Motor neuron (in vitro differentiated cells): ENCODE data around the gene CCDC40. TPM values are rescaled to one million over a fixed set of nuclear protein-coding genes. Genes with fewer than 3 reads are reported as not detected.
"Not testable (repeated sequence)": the region's sequence is repeated elsewhere in the genome, so short reads cannot be mapped to it uniquely, and the experiment has no call there.

Experiments used
- ATAC-seq, 8 experiments: fragments of 200-7000 bp; cut with Tn5 transposase; replicated peaks in 6 of 8; 2 replicates each; pipeline ENCODE4 v1.8.0; 2021; ENCODE audit warnings: mild to moderate bottlenecking in 8 of 8, moderate library complexity in 8 of 8
- H3K27ac ChIP-seq, 2 donors: fragments of 250-450 bp; sonication (Bioruptor Pico); 2 replicates each; pipeline ENCODE4 v1.9.0; 2021; ENCODE audit warnings: antibody characterized with exemption in 2 of 2, mild to moderate bottlenecking in 2 of 2, moderate library complexity in 1 of 2
- H3K4me1 ChIP-seq, 2 donors: fragments of 250-450 bp; sonication (Bioruptor Pico); replicated peaks in 1 of 2; 2 replicates each; pipeline ENCODE4 v1.6.1; 2021; ENCODE audit warnings: antibody characterized with exemption in 2 of 2, mild to moderate bottlenecking in 2 of 2, moderate library complexity in 1 of 2
- H3K4me3 ChIP-seq, 5 donors: fragments of 250-450 bp; sonication (Bioruptor Pico); 2 replicates each; pipeline ENCODE4 v1.9.0; 2021; ENCODE audit warnings: antibody characterized with exemption in 5 of 5, mild to moderate bottlenecking in 5 of 5, moderate library complexity in 4 of 5
- WGBS, 10 experiments: fragments of 450-650 bp; shearing (Covaris generic); methylation state at CpG; one replicate each; pipeline ENCODE4 v1.0.0; 2022; 5-methylcytosine and 5-hydroxymethylcytosine counted together
- in situ Hi-C, 9 experiments: fragments of 400-800 bp; cut with MboI; loops; one replicate each; pipeline ENCODE4 v1.15.0; 2021; ENCODE audit warnings: low sequenced_read_pairs in 9 of 9, low pct_unique_long_range_greater_than_20kb in 2 of 9; ENCODE audit not compliant: unreplicated experiment in 9 of 9
- total RNA-seq, 8 experiments: library from RNA; unstranded; fragments of 300-600 nt; gene quantifications; 2 replicates each; pipeline versions ENCODE4 v1.2.3 to v1.2.4, GENCODE V29; 2022

CCDC40 gene
- total RNA-seq, 8 experiments from 2014 or later = 2.3 to 23.0 (median 8.2) TPM

- H3K27ac ChIP-seq = peak overlapping the region; percentile 95 to 96
- peak overlapping the region in 2 of 5 donors; percentile 24 for H3K4me3 ChIP-seq
- peaks cover 47 to 58% of the 10 kb centered on the region in 2 donors for H3K4me1 ChIP-seq
- in situ Hi-C loops = loop anchor here in 3 of 9 experiments (25.0 kb wide), 1 partner anchor 181 kb away; no protein-coding TSS in a partner anchor
- 54 to 100% (median 83%) methylated on average over 1 to 3 of the region's 10 CpGs; no CpG with 5 or more reads in 5 of the 10 experiments for WGBS, 10 experiments
- peak in 1 of 8 experiments; percentile 6 for ATAC-seq
Observed at GRCh38 chr17:79992649-79993389, 43.6 kb upstream of the CCDC40 start.

GRCh38 chr17:79993390-79994227, 42.8 kb upstream of the CCDC40 start:
- in situ Hi-C loops = loop anchor here in 3 of 9 experiments (25.0 kb wide), 1 partner anchor 181 kb away; no protein-coding TSS in a partner anchor
- peak overlapping the region; percentile 95 to 96 for H3K27ac ChIP-seq
- peaks cover 47 to 50% of the 10 kb centered on the region in 2 donors for H3K4me1 ChIP-seq
- peak overlapping the region in 1 of 5 donors; percentile 3 for H3K4me3 ChIP-seq
- 0 to 40% (median 25%) methylated on average over 1 to 13 of the region's 22 CpGs; no CpG with 5 or more reads in 4 of the 10 experiments for WGBS, 10 experiments
- peak in 7 of 8 experiments; percentile 63 to 87 (median 83) for ATAC-seq

GRCh38 chr17:79994228-79994569, 42.2 kb upstream of the CCDC40 start:
- ATAC-seq, H3K4me3 ChIP-seq: not testable (repeated sequence)
- peak overlapping the region; percentile 95 to 96 for H3K27ac ChIP-seq
- 20 to 83% (median 61%) methylated on average over 1 to 3 of the region's 4 CpGs; no CpG with 5 or more reads in 5 of the 10 experiments for WGBS, 10 experiments
- in situ Hi-C loops = loop anchor here in 3 of 9 experiments (25.0 kb wide), 1 partner anchor 182 kb away; no protein-coding TSS in a partner anchor
- H3K4me1 ChIP-seq = peaks cover 47 to 49% of the 10 kb centered on the region in 2 donors

DNA sequence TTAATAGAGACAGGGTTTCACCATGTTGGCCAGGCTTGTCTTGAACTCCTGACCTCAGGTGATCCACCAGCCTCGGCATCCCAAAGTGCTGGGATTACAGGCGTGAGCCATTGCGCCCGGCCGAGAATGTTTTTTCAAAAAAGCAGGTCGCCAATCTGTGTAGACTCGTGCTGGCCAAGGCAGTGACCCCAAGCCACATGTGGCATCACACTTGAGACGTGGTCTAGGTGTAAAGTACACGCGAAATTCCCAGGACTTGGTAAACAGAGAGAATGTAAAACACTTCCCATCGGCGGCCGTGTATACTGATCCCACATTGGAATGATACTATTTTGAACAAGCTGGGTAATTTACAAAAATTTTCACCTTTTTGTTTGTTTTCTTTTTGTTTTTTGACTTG, 41.8 kb upstream of the CCDC40 start:
- in situ Hi-C loops = loop anchor here in 3 of 9 experiments (25.0 kb wide), 1 partner anchor 182 kb away; no protein-coding TSS in a partner anchor
- WGBS, 10 experiments = 75 to 100% (median 90%) methylated on average over 1 to 13 of the region's 13 CpGs; no CpG with 5 or more reads in 3 of the 10 experiments
- peak overlapping the region; percentile 95 to 96 for H3K27ac ChIP-seq

GRCh38 chr17:79995696-79996095, 40.7 kb upstream of the CCDC40 start:
- Histone ChIP-seq H3K4me1 (peaks cover 39 to 40% of the 10 kb centered on the region in 2 donors), H3K27ac (no peak overlapping the region), H3K4me3 (no peak overlapping the region)
- WGBS, 10 experiments = 83 to 100% (median 95%) methylated on average over 1 to 6 of the region's 8 CpGs; no CpG with 5 or more reads in 1 of the 10 experiments
- ATAC-seq = no peak
- in situ Hi-C loops = loop anchor here in 3 of 9 experiments (25.0 kb wide), 1 partner anchor 183 kb away; no protein-coding TSS in a partner anchor

More for the DNA sequence above, 41.8 kb upstream of the CCDC40 start:
- no peak for ATAC-seq
- Histone ChIP-seq H3K4me3 (no peak overlapping the region), H3K4me1 (peaks cover 47 to 49% of the 10 kb centered on the region in 2 donors)

DNA sequence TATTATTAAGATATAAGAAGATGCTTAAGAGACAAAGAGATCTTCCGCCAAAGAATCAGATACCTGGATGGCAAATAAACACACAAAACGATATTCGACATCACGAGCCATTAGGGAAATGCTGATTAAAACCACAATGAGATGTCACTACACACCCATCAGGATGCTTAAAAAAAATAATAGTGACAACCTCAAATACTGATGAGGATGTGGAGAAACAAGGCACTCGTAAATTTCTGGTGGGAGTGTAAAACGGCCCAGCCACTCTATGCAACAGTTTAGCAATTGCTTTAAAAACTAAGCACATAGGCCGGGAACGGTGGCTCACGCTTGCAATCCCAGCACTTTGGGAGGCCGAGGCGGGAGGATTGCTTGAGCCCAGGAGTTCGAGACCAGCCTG, 40.2 kb upstream of the CCDC40 start:
- in situ Hi-C loops = loop anchor here in 3 of 9 experiments (25.0 kb wide), 1 partner anchor 184 kb away; no protein-coding TSS in a partner anchor
- 83 to 100% (median 96%) methylated on average over 1 to 12 of the region's 12 CpGs for WGBS, 10 experiments
- H3K4me3 ChIP-seq = no peak overlapping the region
- no peak for ATAC-seq
- H3K4me1 ChIP-seq = peaks cover 33 to 34% of the 10 kb centered on the region in 2 donors
- H3K27ac ChIP-seq = no peak overlapping the region

GRCh38 chr17:79997011-79997660, 39.3 kb upstream of the CCDC40 start:
- Histone ChIP-seq H3K4me1 (peaks cover 28 to 34% of the 10 kb centered on the region in 2 donors), H3K4me3 (no peak overlapping the region), H3K27ac (no peak overlapping the region)
- in situ Hi-C loops = loop anchor here in 3 of 9 experiments (25.0 kb wide), 1 partner anchor 185 kb away; no protein-coding TSS in a partner anchor
- WGBS, 10 experiments = 75 to 98% (median 84%) methylated on average over 1 to 13 of the region's 15 CpGs; no CpG with 5 or more reads in 1 of the 10 experiments
- no peak for ATAC-seq

GRCh38 chr17:80000136-80000535, 36.3 kb upstream of the CCDC40 start:
- in situ Hi-C loops = no loop called here

DNA sequence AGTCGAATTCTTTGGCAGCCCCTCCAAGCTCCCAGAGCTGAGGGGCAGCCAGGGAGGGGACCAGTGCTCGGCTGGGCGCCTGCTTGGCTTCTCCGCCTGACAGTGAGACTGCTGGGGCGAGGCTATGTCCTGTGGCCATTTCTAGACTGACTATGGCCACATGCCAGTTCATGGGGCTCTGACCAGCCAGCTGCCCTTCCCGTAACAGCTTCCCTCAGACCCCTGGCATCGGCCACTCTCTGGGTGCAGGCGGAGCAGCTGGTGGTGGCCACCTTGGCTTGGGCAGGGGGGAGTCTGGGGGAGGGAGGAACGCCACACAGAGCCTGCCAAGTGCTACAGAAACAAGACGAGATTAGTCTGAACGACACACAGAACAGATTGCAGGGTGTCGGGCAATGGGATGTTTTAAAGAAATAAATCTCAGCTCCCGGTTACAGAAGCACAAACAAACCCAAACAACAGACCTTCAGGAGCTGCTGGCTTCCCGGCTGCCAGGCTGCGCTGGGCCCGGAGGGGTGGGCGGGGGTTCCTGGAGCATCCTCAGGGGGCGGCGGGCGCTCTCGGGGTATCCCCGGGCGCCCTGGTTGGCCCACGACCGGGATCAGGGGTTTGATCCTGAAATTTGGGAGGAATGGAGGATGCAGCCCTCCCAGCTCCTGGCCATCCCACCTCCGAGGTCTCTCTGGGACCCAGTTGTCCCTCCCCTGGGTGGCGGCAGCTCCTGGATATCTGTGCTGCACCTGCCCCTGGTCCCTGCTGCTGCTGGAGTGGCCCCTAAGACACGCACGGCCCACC, 35.3 kb upstream of the CCDC40 start:
- peak in 3 of 8 experiments; percentile 21 to 74 (median 29) for ATAC-seq

More at GRCh38 chr17:80000136-80000535, 36.3 kb upstream of the CCDC40 start:
- 82 to 100% (median 94%) methylated on average over 1 to 5 of the region's 7 CpGs; no CpG with 5 or more reads in 2 of the 10 experiments for WGBS, 10 experiments
- ATAC-seq = no peak
- Histone ChIP-seq H3K4me1 (peaks cover 0 to 13% of the 10 kb centered on the region in 2 donors), H3K27ac (no peak overlapping the region), H3K4me3 (no peak overlapping the region)

GRCh38 chr17:80002070-80002641, 34.3 kb upstream of the CCDC40 start:
- in situ Hi-C loops = no loop called here
- H3K4me3 ChIP-seq = no peak overlapping the region
- H3K27ac ChIP-seq = peak overlapping the region in 1 of 2 donors; percentile 57
- ATAC-seq = peak in 1 of 8 experiments; percentile 43
- H3K4me1 ChIP-seq = peaks cover 6 to 16% of the 10 kb centered on the region in 2 donors
- 67 to 100% (median 98%) methylated on average over 1 to 4 of the region's 26 CpGs; no CpG with 5 or more reads in 6 of the 10 experiments for WGBS, 10 experiments

More for the DNA sequence above, 35.3 kb upstream of the CCDC40 start:
- H3K27ac ChIP-seq = peak overlapping the region in 1 of 2 donors; percentile 57
- H3K4me1 ChIP-seq = peaks cover 4 to 16% of the 10 kb centered on the region in 2 donors
- H3K4me3 ChIP-seq = no peak overlapping the region
- in situ Hi-C loops = no loop called here
- 75 to 100% methylated on average over 1 to 2 of the region's 29 CpGs; no CpG with 5 or more reads in 8 of the 10 experiments for WGBS, 10 experiments
